H1 (cell line): ENCODE data around the gene CHST11. TPM values are rescaled to one million over a fixed set of nuclear protein-coding genes. Genes with fewer than 3 reads are reported as not detected.

Experiments
- CTCF ChIA-PET: fragments of 300-600 bp; sonication (Branson Sonifier 250); formaldehyde crosslinking; loops from one replicate; lab custom pipeline; 2021; ENCODE audit not compliant: partially characterized antibody; lab: Charles Lee
- POLR2A ChIA-PET: fragments of 300-600 bp; sonication (Branson Sonifier 250); formaldehyde crosslinking; loops from one replicate; lab custom pipeline; 2021; ENCODE audit warnings: inconsistent platforms; ENCODE audit not compliant: partially characterized antibody; lab: Charles Lee
- DNase-seq, 2 experiments: peaks; one replicate each; pipeline versions ENCODE4 v3.0.0 to v3.0.0-alpha.2; 2010 to 2022; ENCODE audit warnings: low spot score in 2 of 2, low read depth in 1 of 2, mixed read lengths in 1 of 2
- FAIRE-seq: peaks from 2 replicates; lab custom pipeline; 2011; peaks lifted over from hg19 to GRCh38; lab: Jason Lieb, UNC
- H2AFZ ChIP-seq: 2 replicates; pipeline ENCODE4 v1.8.1; 2012; ENCODE audit warnings: low read length, inconsistent platforms
- H2AK5ac ChIP-seq: 2 replicates; pipeline ENCODE4 v1.6.1; 2013; ENCODE audit warnings: low read depth, low read length
- H2BK120ac ChIP-seq: replicated peaks from 2 replicates; pipeline ENCODE3; 2013; ENCODE audit warnings: low read depth, low read length, inconsistent platforms
- H2BK12ac ChIP-seq: 2 replicates; pipeline ENCODE4 v1.6.1; 2013; ENCODE audit warnings: low read depth, low read length
- H2BK15ac ChIP-seq: 2 replicates; pipeline ENCODE4 v1.6.1; 2013; ENCODE audit warnings: low read length
- H2BK20ac ChIP-seq: 2 replicates; pipeline ENCODE4 v1.6.1; 2013; ENCODE audit warnings: low read length
- H2BK5ac ChIP-seq: 2 replicates; pipeline ENCODE4 v1.6.1; 2013; ENCODE audit warnings: low read depth, low read length
- H3K14ac ChIP-seq: 2 replicates; pipeline ENCODE4 v1.6.1; 2013; ENCODE audit warnings: inconsistent platforms; ENCODE audit not compliant: insufficient read length
- H3K18ac ChIP-seq: 2 replicates; pipeline ENCODE4 v1.6.1; 2013; ENCODE audit warnings: low read length; ENCODE audit errors: extremely low read depth
- H3K23ac ChIP-seq: 2 replicates; pipeline ENCODE4 v1.6.1; 2013; ENCODE audit warnings: inconsistent platforms; ENCODE audit not compliant: insufficient read length
- H3K23me2 ChIP-seq: 2 replicates; pipeline ENCODE4 v1.6.1; 2013; ENCODE audit warnings: low read depth, low read length
- H3K27ac ChIP-seq: 2 replicates; pipeline ENCODE4 v1.6.1; 2011; ENCODE audit warnings: low read depth, low read length, inconsistent platforms
- H3K27me3 ChIP-seq, 4 experiments: replicated peaks in 1 of 4; 1 replicate in 1 of 4; 2 replicates in 3 of 4; pipeline versions ENCODE4 v1.6.1 to v1.8.1; 2011 to 2013; ENCODE audit warnings: low read length in 3 of 4, mild to moderate bottlenecking in 3 of 4, inconsistent platforms in 2 of 4, mixed read lengths in 2 of 4, moderate library complexity in 1 of 4; ENCODE audit not compliant: control insufficient read depth in 3 of 4, insufficient read depth in 3 of 4; ENCODE audit errors: extremely low read depth in 1 of 4
- H3K36me3 ChIP-seq, 4 experiments: 2 replicates each; pipeline versions ENCODE4 v1.6.1 to v1.8.1; 2011 to 2013; ENCODE audit warnings: mild to moderate bottlenecking in 4 of 4, low read length in 3 of 4, moderate library complexity in 2 of 4, control low read depth in 1 of 4, inconsistent platforms in 1 of 4; ENCODE audit not compliant: insufficient read depth in 4 of 4, control insufficient read depth in 2 of 4
- H3K4ac ChIP-seq: replicated peaks from 2 replicates; pipeline ENCODE3; 2013; ENCODE audit warnings: low read length, low read depth, mixed read lengths, inconsistent platforms; ENCODE audit not compliant: insufficient read length
- H3K4me1 ChIP-seq, 4 experiments: replicated peaks in 1 of 4; 1 replicate in 1 of 4; 2 replicates in 3 of 4; pipeline versions ENCODE4 v1.6.1 to v1.8.1; 2011 to 2013; ENCODE audit warnings: low read length in 3 of 4, inconsistent platforms in 2 of 4, mixed read lengths in 1 of 4; ENCODE audit not compliant: insufficient read depth in 4 of 4, control insufficient read depth in 3 of 4
- H3K4me2 ChIP-seq, 2 experiments: 2 replicates each; pipeline versions ENCODE4 v1.6.1 to v1.8.1; 2011 to 2013; ENCODE audit warnings: low read depth in 2 of 2, low read length in 2 of 2, control low read depth in 1 of 2, inconsistent platforms in 1 of 2, mild to moderate bottlenecking in 1 of 2; ENCODE audit not compliant: insufficient read depth in 1 of 2
- H3K4me3 ChIP-seq, 4 experiments: fragments of 200-600, 300-600 bp in 1 of 4; sonication (generic), shearing (Covaris generic), sonication (Bioruptor Twin) in 1 of 4; 2 replicates each; pipeline versions ENCODE4 v1.5.1 to v1.8.1; 2011 to 2016; ENCODE audit warnings: low read length in 4 of 4, low read depth in 3 of 4, control low read depth in 2 of 4, inconsistent platforms in 2 of 4, mild to moderate bottlenecking in 2 of 4, mixed read lengths in 1 of 4, moderate library complexity in 1 of 4; ENCODE audit not compliant: insufficient read depth in 2 of 4; ENCODE audit errors: extremely low read depth in 1 of 4
- H3K56ac ChIP-seq: replicated peaks from 2 replicates; pipeline ENCODE3; 2013; ENCODE audit warnings: low read depth, mild to moderate bottlenecking, mixed read lengths, low read length, inconsistent platforms; ENCODE audit not compliant: insufficient read length
- H3K79me1 ChIP-seq: 2 replicates; pipeline ENCODE4 v1.6.1; 2013; ENCODE audit warnings: low read depth, low read length, control low read depth
- H3K79me2 ChIP-seq, 2 experiments: 2 replicates each; pipeline versions ENCODE4 v1.6.1 to v1.8.1; 2012 to 2013; ENCODE audit warnings: low read length in 2 of 2, mild to moderate bottlenecking in 2 of 2, inconsistent platforms in 1 of 2; ENCODE audit not compliant: insufficient read depth in 2 of 2, control insufficient read depth in 1 of 2
- H3K9ac ChIP-seq, 4 experiments: replicated peaks in 1 of 4; 1 replicate in 1 of 4; 2 replicates in 3 of 4; pipeline versions ENCODE4 v1.6.1 to v1.8.1; 2011 to 2013; ENCODE audit warnings: low read depth in 3 of 4, low read length in 3 of 4, control low read depth in 2 of 4, mild to moderate bottlenecking in 2 of 4, moderate library complexity in 2 of 4, inconsistent platforms in 1 of 4; ENCODE audit errors: extremely low read depth in 1 of 4
- H3K9me3 ChIP-seq, 2 experiments: 2 replicates each; pipeline versions ENCODE4 v1.6.1 to v1.8.1; 2012 to 2013; ENCODE audit warnings: mild to moderate bottlenecking in 2 of 2, moderate library complexity in 2 of 2, control low read depth in 1 of 2, inconsistent platforms in 1 of 2, low read depth in 1 of 2, low read length in 1 of 2, mixed read lengths in 1 of 2; ENCODE audit not compliant: insufficient read depth in 2 of 2
- H4K20me1 ChIP-seq, 2 experiments: replicated peaks in 1 of 2; 2 replicates each; pipeline versions ENCODE3 to v1.8.1; 2011 to 2013; ENCODE audit warnings: inconsistent platforms in 2 of 2, low read length in 2 of 2, mild to moderate bottlenecking in 1 of 2; ENCODE audit not compliant: insufficient read depth in 2 of 2, control insufficient read depth in 1 of 2
- H4K5ac ChIP-seq: 2 replicates; pipeline ENCODE4 v1.6.1; 2013; ENCODE audit warnings: low read length, low read depth, mixed read lengths, inconsistent platforms; ENCODE audit not compliant: insufficient read length
- H4K8ac ChIP-seq: 2 replicates; pipeline ENCODE4 v1.8.0; 2013; ENCODE audit warnings: mild to moderate bottlenecking, moderate library complexity, low read length, inconsistent platforms; ENCODE audit not compliant: insufficient read depth; ENCODE audit errors: extremely low read depth
- H4K91ac ChIP-seq: replicated peaks from 2 replicates; pipeline ENCODE3; 2013; ENCODE audit warnings: low read length, mixed read lengths, inconsistent platforms; ENCODE audit not compliant: insufficient read length
- BACH1 ChIP-seq: IDR thresholded peaks from 2 replicates; pipeline ENCODE4 v1.6.1; 2012; ENCODE audit warnings: low read length, improper control_type of control experiment
- CBX8 ChIP-seq: fragments of 300-800, 300-1000 bp; sonication (generic); IDR thresholded peaks from 2 replicates; pipeline ENCODE4 v1.7.1; 2016; ENCODE audit warnings: low read depth, low read length, borderline replicate concordance
- CREB1 ChIP-seq: IDR thresholded peaks from 2 replicates; pipeline ENCODE4 v1.6.1; 2012; ENCODE audit warnings: inconsistent platforms
- JUN ChIP-seq: IDR thresholded peaks from 2 replicates; pipeline ENCODE4 v1.6.1; 2011; ENCODE audit warnings: low read depth, mild to moderate bottlenecking, improper control_type of control experiment, low read length
- KDM5A ChIP-seq: fragments of 200-600 bp; IDR thresholded peaks from 2 replicates; pipeline ENCODE4 v1.7.1; 2012; ENCODE audit warnings: mild to moderate bottlenecking, low read length, inconsistent platforms, mixed read lengths
- POLR2AphosphoS5 ChIP-seq: IDR thresholded peaks from 2 replicates; pipeline ENCODE4 v1.6.1; 2011; ENCODE audit warnings: low read depth, low read length
- POU5F1 ChIP-seq: IDR thresholded peaks from 2 replicates; pipeline ENCODE4 v1.6.1; 2011; ENCODE audit warnings: low read depth, mild to moderate bottlenecking, low read length, moderate library complexity
- RAD21 ChIP-seq, 2 experiments: IDR thresholded peaks in 1 of 2; conservative IDR thresholded peaks in 1 of 2; 2 replicates each; pipeline ENCODE4 v1.6.1; 2011; ENCODE audit warnings: low read depth in 2 of 2, low read length in 2 of 2, improper control_type of control experiment in 1 of 2, inconsistent platforms in 1 of 2, mild to moderate bottlenecking in 1 of 2, moderate library complexity in 1 of 2
- RFX5 ChIP-seq: IDR thresholded peaks from 2 replicates; pipeline ENCODE4 v1.6.1; 2011; ENCODE audit warnings: low read depth, low read length, improper control_type of control experiment, borderline replicate concordance
- RNF2 ChIP-seq: fragments of 200-900, 300-1000 bp; sonication (generic); IDR thresholded peaks from 2 replicates; pipeline ENCODE4 v1.7.1; 2016; ENCODE audit warnings: borderline replicate concordance, low read depth, mild to moderate bottlenecking, antibody characterized with exemption, low read length; ENCODE audit not compliant: poor library complexity, severe bottlenecking; ENCODE audit errors: missing control alignments
- SIX5 ChIP-seq: IDR thresholded peaks from 2 replicates; pipeline ENCODE4 v1.6.1; 2011; ENCODE audit warnings: mild to moderate bottlenecking, low read depth, low read length
- SRF ChIP-seq: IDR thresholded peaks from 2 replicates; pipeline ENCODE4 v1.6.1; 2011; ENCODE audit warnings: mild to moderate bottlenecking, low read depth, low read length, moderate library complexity
- TAF1 ChIP-seq: IDR thresholded peaks from 2 replicates; pipeline ENCODE4 v1.6.1; 2011; ENCODE audit warnings: mild to moderate bottlenecking, low read depth, low read length
- TAF7 ChIP-seq: optimal IDR thresholded peaks from 2 replicates; pipeline ENCODE3; 2011; ENCODE audit warnings: low read depth, mild to moderate bottlenecking, inconsistent platforms, low read length, moderate library complexity, borderline replicate concordance
- WGBS, 2 experiments: shearing (Covaris generic) in 1 of 2; methylation state at CpG; one replicate each; pipeline versions ENCODE4 v1.1.6 to v1.1.7; 2013 to 2015; ENCODE audit warnings: low lambda C conversion rate in 2 of 2, mixed read lengths in 2 of 2, inconsistent platforms in 1 of 2, low coverage in 1 of 2, missing lambda C conversion rate in 1 of 2; ENCODE audit not compliant: insufficient replicate concordance in 2 of 2, insufficient coverage in 1 of 2, insufficient read length in 1 of 2; ENCODE audit errors: extremely low coverage in 1 of 2, missing lambda C conversion rate in 1 of 2; 5-methylcytosine and 5-hydroxymethylcytosine counted together
- polyA plus RNA-seq, 7 experiments: library from polyadenylated mRNA; depleted of rRNA in 3 of 7; stranded (reverse) in 5 of 7; unstranded in 2 of 7; fragments of >200 nt in 5 of 7; fragments of 200-250 nt in 2 of 7; gene quantifications; 1 replicate in 5 of 7; 2 replicates in 1 of 7; 4 replicates in 1 of 7; pipeline versions ENCODE4 v1.2.1 to v1.2.3, GENCODE V29; 2011 to 2013; ENCODE audit warnings: missing spikeins in 2 of 7, mixed read lengths in 2 of 7
- total RNA-seq: library from RNA; stranded (reverse); fragmentation: NEBNext Ultra II Directional; extraction: Animal tissue kit (Norgen Biotek cat#: 25700); gene quantifications from 2 replicates; pipeline ENCODE4 v1.2.1, GENCODE V29; 2021

The CHST11 gene
- total and polyA plus RNA-seq, 2 of the 8 experiments (the other 6 are each of a cell fraction or from before 2014, with no cell fraction given) = 14.4 to 20.8 TPM

GRCh38 chr12:104575442-104576186 is 118.9 kb downstream of the CHST11 start:
- Histone ChIP-seq H3K27me3 (no peaks in the 10 kb centered on the region), H3K4ac (no peak overlapping the region), H3K4me1 (no peaks in the 10 kb centered on the region), H3K4me2 (no peak overlapping the region), H2BK5ac (no peak overlapping the region), H3K79me2 (no peaks in the 10 kb centered on the region), H3K56ac (no peak overlapping the region), H2BK120ac (no peak overlapping the region), H3K18ac (no peak overlapping the region), H3K9me3 (no peaks in the 10 kb centered on the region), H4K20me1 (no peaks in the 10 kb centered on the region), H3K27ac (no peak overlapping the region), H3K4me3 (no peak overlapping the region), H4K91ac (no peak overlapping the region), H2BK20ac (no peak overlapping the region), H3K23me2 (no peaks in the 10 kb centered on the region), H2AFZ (no peak overlapping the region), H3K9ac (no peak overlapping the region), H2BK15ac (no peak overlapping the region), H4K8ac (no peak overlapping the region), H4K5ac (no peak overlapping the region), H3K14ac (no peak overlapping the region), H2BK12ac (no peak overlapping the region), H3K23ac (no peak overlapping the region), H2AK5ac (no peak overlapping the region), H3K79me1 (no peaks in the 10 kb centered on the region), H3K36me3 (no peaks in the 10 kb centered on the region)
- no peak for DNase-seq
- 87% methylated on average over 12 of the region's 12 CpGs; no CpG with 5 or more reads in 1 of the 2 experiments for WGBS, 2 experiments
- FAIRE-seq = no peak
- POLR2A ChIA-PET = no interaction called here
- CTCF ChIA-PET = interaction anchor here (0.6 to 1.7 kb wide), 2 partner anchors 18 to 359 kb away, joined by 3 to 6 read pairs; no protein-coding TSS in a partner anchor
- no peak for TF ChIP-seq CBX8
- TF ChIP-seq RFX5 = no peak
- TF ChIP-seq SIX5 = no peak
- no peak for TF ChIP-seq KDM5A
- no peak for TF ChIP-seq RAD21 (IDR thresholded peaks at IDR 0.05 in 1 of 2, conservative IDR thresholded peaks at IDR 0.05 in 1 of 2; ENCODE audit: low read depth in 2 of 2, low read length in 2 of 2)
- no peak for TF ChIP-seq RNF2
- no peak for TF ChIP-seq SRF
- TF ChIP-seq TAF1 = no peak
- no peak for TF ChIP-seq JUN
- TF ChIP-seq TAF7 = no peak
- TF ChIP-seq POU5F1 = no peak
- no peak for TF ChIP-seq POLR2AphosphoS5
- TF ChIP-seq BACH1 = no peak
- no peak for TF ChIP-seq CREB1
